Mucosa of stomach (tissue), 1 donor: ENCODE data around the gene ABO.
"Not testable (repeated sequence)": the region's sequence is repeated elsewhere in the genome, so short reads cannot be mapped to it uniquely, and the experiment has no call there.

ENCODE experiments used
- H3K27me3 ChIP-seq: one replicate; pipeline ENCODE4 v1.7.0; 2013; ENCODE audit warnings: mild to moderate bottlenecking, low read length; ENCODE audit not compliant: control insufficient read depth, insufficient read depth
- H3K36me3 ChIP-seq: one replicate; pipeline ENCODE4 v1.7.0; 2013; ENCODE audit warnings: low read length; ENCODE audit not compliant: control insufficient read depth, insufficient read depth
- H3K4me1 ChIP-seq: one replicate; pipeline ENCODE4 v1.7.0; 2013; ENCODE audit warnings: mild to moderate bottlenecking, low read length; ENCODE audit not compliant: control insufficient read depth, insufficient read depth
- H3K4me3 ChIP-seq: one replicate; pipeline ENCODE4 v1.7.0; 2013; ENCODE audit warnings: low read length
- H3K9ac ChIP-seq: one replicate; pipeline ENCODE4 v1.7.0; 2013; ENCODE audit warnings: mild to moderate bottlenecking, low read length, moderate library complexity
- H3K9me3 ChIP-seq: one replicate; pipeline ENCODE4 v1.7.0; 2013; ENCODE audit warnings: mild to moderate bottlenecking, low read length, moderate library complexity; ENCODE audit not compliant: control insufficient read depth
- donor health status: Pancreatic carcinoma.

ABO gene

GRCh38 chr9:133269537-133270362 is 5.3 kb downstream of the ABO start:
- no peak overlapping the region for H3K4me3 ChIP-seq
- no peak overlapping the region for H3K9ac ChIP-seq
- H3K27me3 ChIP-seq: no peaks in the 10 kb centered on the region
- H3K9me3 ChIP-seq: no peaks in the 10 kb centered on the region
- H3K36me3 ChIP-seq: no peaks in the 10 kb centered on the region
- peaks cover 20% of the 10 kb centered on the region for H3K4me1 ChIP-seq

DNA sequence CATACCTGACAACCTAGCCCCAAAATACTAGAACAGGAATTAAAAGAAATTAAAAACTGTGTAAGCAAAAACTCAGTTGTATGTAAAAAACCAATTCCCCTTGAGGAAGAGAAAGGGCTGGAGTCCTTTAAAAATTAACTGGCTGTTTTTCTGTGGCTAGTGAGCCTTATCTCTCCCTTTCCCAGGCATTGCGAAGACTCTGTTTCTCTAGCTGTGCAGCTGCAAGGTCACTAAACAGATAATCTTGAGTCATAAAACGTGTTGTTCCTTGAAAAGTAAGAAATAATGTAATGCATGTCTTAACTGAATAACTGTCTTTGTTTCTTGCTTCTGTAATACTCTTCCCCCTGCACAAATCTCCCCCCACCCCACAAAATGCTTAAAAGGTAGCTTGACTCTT is 5.9 kb downstream of the ABO start:
- not testable (repeated sequence) for H3K9me3 ChIP-seq, H3K4me3 ChIP-seq, H3K27me3 ChIP-seq, H3K9ac ChIP-seq, H3K36me3 ChIP-seq
- H3K4me1 ChIP-seq: peaks cover 21% of the 10 kb centered on the region

DNA sequence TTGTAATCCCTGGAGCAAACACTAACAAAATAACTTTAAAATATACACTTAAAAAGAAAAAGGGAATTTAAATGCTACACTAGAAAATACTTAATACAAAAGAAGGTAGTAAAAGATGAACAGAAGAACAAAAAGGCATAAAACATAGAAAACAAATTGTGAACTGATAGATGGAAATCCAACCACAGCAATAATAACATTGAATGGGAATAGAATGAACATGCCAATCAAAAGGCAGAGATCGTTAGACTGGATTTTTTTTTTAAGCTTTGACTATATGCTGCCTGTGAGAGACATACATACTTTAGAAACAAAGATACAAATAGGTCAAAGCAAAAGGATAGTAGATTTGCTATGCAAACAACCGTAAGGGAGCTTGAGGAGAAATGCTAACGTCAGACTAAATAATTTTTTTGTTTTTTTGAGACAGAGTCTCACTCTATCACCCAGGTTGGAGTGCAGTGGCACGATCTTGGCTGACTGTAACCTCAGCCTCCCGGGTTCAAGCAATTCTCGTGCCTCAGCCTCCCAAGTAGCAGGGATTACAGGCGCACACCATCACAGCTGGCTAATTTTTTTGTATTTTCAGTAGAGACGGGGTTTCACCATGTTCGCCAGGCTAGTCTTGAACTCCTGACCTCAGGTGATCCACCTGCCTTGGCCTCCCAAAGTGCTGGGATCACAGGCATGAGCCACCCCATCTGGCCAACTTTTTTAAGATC is 6.5 kb downstream of the ABO start:
- Histone ChIP-seq H3K4me1 (peaks cover 24% of the 10 kb centered on the region), H3K4me3 (no peak overlapping the region), H3K36me3 (no peaks in the 10 kb centered on the region), H3K9me3 (no peaks in the 10 kb centered on the region), H3K9ac (no peak overlapping the region), H3K27me3 (no peaks in the 10 kb centered on the region)

GRCh38 chr9:133264235-133264764 is 10.7 kb downstream of the ABO start:
- Histone ChIP-seq H3K4me3 (no peak overlapping the region), H3K36me3 (no peaks in the 10 kb centered on the region), H3K9ac (no peak overlapping the region), H3K4me1 (peaks cover 18% of the 10 kb centered on the region), H3K9me3 (no peaks in the 10 kb centered on the region), H3K27me3 (no peaks in the 10 kb centered on the region)

GRCh38 chr9:133263557-133263956 is 11.4 kb downstream of the ABO start:
- Histone ChIP-seq H3K27me3 (no peaks in the 10 kb centered on the region), H3K4me3 (no peak overlapping the region), H3K9me3 (no peaks in the 10 kb centered on the region), H3K9ac (no peak overlapping the region), H3K4me1 (peaks cover 13% of the 10 kb centered on the region), H3K36me3 (no peaks in the 10 kb centered on the region)

DNA sequence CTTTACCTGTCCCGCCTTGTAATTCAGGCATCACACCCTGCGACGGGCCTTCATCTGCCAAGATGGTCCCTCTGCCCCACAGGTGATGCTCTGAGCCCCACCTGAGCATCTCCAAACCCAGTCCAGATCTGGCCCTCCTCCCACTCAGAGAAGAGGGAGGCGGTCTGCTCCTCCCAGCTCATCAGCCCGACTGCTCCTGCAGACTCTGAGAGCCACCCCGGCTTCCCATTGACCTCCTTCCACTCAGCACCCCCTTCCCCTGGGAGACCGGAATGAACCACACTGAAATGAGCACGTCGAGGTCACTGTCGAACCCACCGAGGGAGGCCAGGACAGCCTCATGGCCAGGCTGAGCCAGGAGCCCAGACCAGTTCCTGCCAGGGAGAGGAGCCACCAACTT is 12.8 kb downstream of the ABO start:
- Histone ChIP-seq H3K27me3 (no peaks in the 10 kb centered on the region), H3K36me3 (no peaks in the 10 kb centered on the region), H3K9me3 (no peaks in the 10 kb centered on the region), H3K9ac (no peak overlapping the region), H3K4me3 (no peak overlapping the region), H3K4me1 (peaks cover 18% of the 10 kb centered on the region)

DNA sequence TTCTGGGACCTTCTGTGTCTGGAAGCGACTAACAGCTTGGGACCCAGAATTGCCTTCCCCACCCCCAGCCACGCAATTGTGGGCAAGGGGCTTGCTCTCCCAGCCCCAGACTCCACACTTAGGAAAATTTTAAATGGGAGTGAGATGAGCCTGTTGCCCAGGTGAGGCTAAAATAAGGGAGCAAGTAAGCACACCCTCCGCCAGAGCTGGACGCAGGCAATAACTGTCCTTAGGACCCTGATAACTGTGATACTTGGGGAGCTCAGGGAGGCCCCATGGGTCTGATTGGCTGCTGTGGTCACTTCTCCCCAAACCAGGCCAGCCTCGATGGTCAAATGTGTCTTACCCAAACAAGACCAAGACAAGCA is 13.3 kb downstream of the ABO start:
- Histone ChIP-seq H3K27me3 (no peaks in the 10 kb centered on the region), H3K9ac (no peak overlapping the region), H3K36me3 (no peaks in the 10 kb centered on the region), H3K4me1 (peaks cover 20% of the 10 kb centered on the region), H3K4me3 (no peak overlapping the region), H3K9me3 (no peaks in the 10 kb centered on the region)

GRCh38 chr9:133261103-133261752 is 13.8 kb downstream of the ABO start:
- Histone ChIP-seq H3K4me3 (no peak overlapping the region), H3K36me3 (no peaks in the 10 kb centered on the region), H3K9ac (no peak overlapping the region), H3K4me1 (peaks cover 20% of the 10 kb centered on the region), H3K9me3 (no peaks in the 10 kb centered on the region), H3K27me3 (no peaks in the 10 kb centered on the region)

- Histone ChIP-seq H3K4me3 (no peak overlapping the region), H3K27me3 (no peaks in the 10 kb centered on the region), H3K9ac (no peak overlapping the region), H3K4me1 (peaks cover 20% of the 10 kb centered on the region), H3K9me3 (no peaks in the 10 kb centered on the region), H3K36me3 (no peaks in the 10 kb centered on the region)
Observed at GRCh38 chr9:133260334-133261102, 14.5 kb downstream of the ABO start.

- H3K4me3 ChIP-seq: no peak overlapping the region
- no peak overlapping the region for H3K9ac ChIP-seq
- peaks cover 13% of the 10 kb centered on the region for H3K4me1 ChIP-seq
- H3K9me3 ChIP-seq: no peaks in the 10 kb centered on the region
- H3K36me3 ChIP-seq: no peaks in the 10 kb centered on the region
- no peaks in the 10 kb centered on the region for H3K27me3 ChIP-seq
Observed at GRCh38 chr9:133258061-133259015, 16.7 kb downstream of the ABO start.

GRCh38 chr9:133257465-133257956 is 17.5 kb downstream of the ABO start:
- H3K9ac ChIP-seq: no peak overlapping the region
- no peaks in the 10 kb centered on the region for H3K36me3 ChIP-seq
- no peak overlapping the region for H3K4me3 ChIP-seq
- peaks cover 19% of the 10 kb centered on the region for H3K4me1 ChIP-seq
- H3K9me3 ChIP-seq: no peaks in the 10 kb centered on the region
- H3K27me3 ChIP-seq: no peaks in the 10 kb centered on the region
